SU-DHL-6 (cell line): ENCODE data around the gene PUS1.

Experiments used
- H2AFZ ChIP-seq: fragments of 200-600 bp; sonication (generic); 2 replicates; pipeline ENCODE4 v1.6.1; 2014; ENCODE audit warnings: low read depth, mild to moderate bottlenecking, moderate library complexity, mixed read lengths, antibody characterized with exemption, low read length; ENCODE audit not compliant: severe bottlenecking
- H3F3A ChIP-seq: fragments of 200-600 bp; shearing (Covaris generic); 2 replicates; pipeline ENCODE4 v1.6.0; 2016; ENCODE audit warnings: antibody characterized with exemption, mild to moderate bottlenecking; ENCODE audit not compliant: insufficient read depth
- H3K27ac ChIP-seq: fragments of 200-600 bp; sonication (generic); 2 replicates; pipeline ENCODE4 v1.5.1; 2016; ENCODE audit warnings: low read depth, mild to moderate bottlenecking, low read length, moderate library complexity, mixed read lengths
- H3K27me3 ChIP-seq: fragments of 200-600 bp; sonication (generic), shearing (Covaris generic); 2 replicates; pipeline ENCODE4 v1.6.0; 2014; ENCODE audit warnings: mild to moderate bottlenecking, low read length
- H3K36me3 ChIP-seq: fragments of 200-600 bp; sonication (generic); 2 replicates; pipeline ENCODE4 v1.6.1; 2014; ENCODE audit warnings: mild to moderate bottlenecking, low read length, mixed read lengths
- H3K4me2 ChIP-seq: fragments of 300-600, 200-600 bp; shearing (Covaris generic), sonication (generic); 2 replicates; pipeline ENCODE4 v1.6.0; 2014; ENCODE audit warnings: low read length, low read depth, mild to moderate bottlenecking; ENCODE audit not compliant: poor library complexity, severe bottlenecking
- H3K4me3 ChIP-seq: fragments of 200-600 bp; sonication (generic); 2 replicates; pipeline ENCODE4 v1.5.1; 2014; ENCODE audit warnings: antibody characterized with exemption, low read length, mild to moderate bottlenecking, mixed read lengths; ENCODE audit not compliant: insufficient read depth, poor library complexity, severe bottlenecking
- H3K79me2 ChIP-seq: fragments of 200-600 bp; sonication (generic); 2 replicates; pipeline ENCODE4 v1.6.1; 2014; ENCODE audit warnings: mild to moderate bottlenecking, low read length, moderate library complexity; ENCODE audit not compliant: insufficient read depth
- H3K9ac ChIP-seq: fragments of 200-600 bp; sonication (generic); 2 replicates; pipeline ENCODE4 v1.7.0; 2014; ENCODE audit warnings: mild to moderate bottlenecking, low read length
- H3K9me2 ChIP-seq: fragments of 200-600 bp; sonication (generic); replicated peaks from 2 replicates; pipeline ENCODE4 v1.6.1; 2014; ENCODE audit warnings: low read length; ENCODE audit not compliant: insufficient read depth
- H3K9me3 ChIP-seq: fragments of 200-600 bp; sonication (generic); 2 replicates; pipeline ENCODE4 v1.6.1; 2014; ENCODE audit warnings: low read length, mixed read lengths; ENCODE audit not compliant: insufficient read depth
- H4K20me1 ChIP-seq: fragments of 200-600 bp; sonication (generic); 2 replicates; pipeline ENCODE4 v1.6.1; 2014; ENCODE audit warnings: low read depth, mild to moderate bottlenecking, antibody characterized with exemption, low read length, moderate library complexity, mixed read lengths
- CTCF ChIP-seq: fragments of 200-600 bp; sonication (generic); IDR thresholded peaks from one replicate; pipeline ENCODE4 v1.5.1; 2017; ENCODE audit warnings: antibody characterized with exemption, mild to moderate bottlenecking, low read length, moderate library complexity; ENCODE audit not compliant: insufficient read depth, poor library complexity, severe bottlenecking
- EZH2phosphoT487 ChIP-seq: fragments of 200-600 bp; sonication (generic), shearing (Covaris generic); conservative IDR thresholded peaks from 2 replicates; pipeline ENCODE4 v1.6.1; 2018; ENCODE audit warnings: mild to moderate bottlenecking, antibody characterized with exemption, low read length, moderate library complexity, mixed read lengths

The PUS1 gene

GRCh38 chr12:131981388-131981787, 52.3 kb downstream of the PUS1 start:
- H3K9me3 ChIP-seq, result no peaks in the 10 kb centered on the region

GRCh38 chr12:131982041-131982440, 53.0 kb downstream of the PUS1 start:
- Histone ChIP-seq H3K9me2 (no peaks in the 10 kb centered on the region), H3K79me2 (peaks cover 14% of the 10 kb centered on the region), H4K20me1 (no peaks in the 10 kb centered on the region), H3K27me3 (no peaks in the 10 kb centered on the region), H3F3A (no peaks in the 10 kb centered on the region), H3K4me3 (no peak overlapping the region), H3K9me3 (no peaks in the 10 kb centered on the region), H3K9ac (no peak overlapping the region), H3K4me2 (no peak overlapping the region), H2AFZ (no peak overlapping the region), H3K27ac (no peak overlapping the region), H3K36me3 (no peaks in the 10 kb centered on the region; the same call in 1 of the 2 replicates)
- TF ChIP-seq EZH2phosphoT487 (no peak), CTCF (no peak)

More at GRCh38 chr12:131981388-131981787, 52.3 kb downstream of the PUS1 start:
- Histone ChIP-seq H3K79me2 (peaks cover 20% of the 10 kb centered on the region), H3K4me2 (no peak overlapping the region), H2AFZ (no peak overlapping the region), H3K27me3 (no peaks in the 10 kb centered on the region), H3K9me2 (no peaks in the 10 kb centered on the region), H4K20me1 (no peaks in the 10 kb centered on the region), H3K9ac (no peak overlapping the region), H3K27ac (no peak overlapping the region), H3K36me3 (no peaks in the 10 kb centered on the region; the same call in 1 of the 2 replicates), H3F3A (no peaks in the 10 kb centered on the region), H3K4me3 (no peak overlapping the region)
- TF ChIP-seq CTCF (no peak), EZH2phosphoT487 (no peak)

GRCh38 chr12:131983026-131983425, 54.0 kb downstream of the PUS1 start:
- Histone ChIP-seq H2AFZ (no peak overlapping the region), H3K9me3 (no peaks in the 10 kb centered on the region), H4K20me1 (no peaks in the 10 kb centered on the region), H3K4me3 (no peak overlapping the region), H3K36me3 (no peaks in the 10 kb centered on the region; the same call in 1 of the 2 replicates), H3K4me2 (no peak overlapping the region), H3K27ac (no peak overlapping the region), H3K9ac (no peak overlapping the region), H3F3A (no peaks in the 10 kb centered on the region), H3K9me2 (no peaks in the 10 kb centered on the region), H3K79me2 (peaks cover 8% of the 10 kb centered on the region), H3K27me3 (no peaks in the 10 kb centered on the region)
- TF ChIP-seq CTCF (no peak), EZH2phosphoT487 (no peak)

GRCh38 chr12:131983554-131983953, 54.5 kb downstream of the PUS1 start:
- Histone ChIP-seq H3K79me2 (peaks cover 3% of the 10 kb centered on the region), H3K36me3 (no peaks in the 10 kb centered on the region; the same call in 1 of the 2 replicates), H3F3A (no peaks in the 10 kb centered on the region), H3K4me2 (no peak overlapping the region), H3K9me2 (no peaks in the 10 kb centered on the region), H3K27ac (no peak overlapping the region), H4K20me1 (no peaks in the 10 kb centered on the region), H3K9ac (no peak overlapping the region), H3K9me3 (no peaks in the 10 kb centered on the region), H3K4me3 (no peak overlapping the region), H3K27me3 (no peaks in the 10 kb centered on the region), H2AFZ (no peak overlapping the region)
- TF ChIP-seq CTCF, result no peak
- no peak for TF ChIP-seq EZH2phosphoT487
